Left kidney (tissue), 8 donors: ENCODE measurements around the gene LARP6. TPM values are rescaled to one million over a fixed set of nuclear protein-coding genes. Genes with fewer than 3 reads are reported as not detected.
"Not testable (repeated sequence)": the region's sequence is repeated elsewhere in the genome, so short reads cannot be mapped to it uniquely, and the experiment has no call there.

Source experiments
- DNase-seq: peaks from one replicate; pipeline ENCODE4 v3.0.0-alpha.2; 2013
- long read RNA-seq, 8 donors: transcript quantifications; one replicate each; lab custom pipeline, GENCODE V29; 2026
- polyA plus RNA-seq: library from polyadenylated mRNA; unstranded; fragments of 120-200 nt; gene quantifications from one replicate; pipeline ENCODE4 v1.2.1, GENCODE V29; 2013; ENCODE audit not compliant: insufficient read length

Gene LARP6
- 15.5 TPM for polyA plus RNA-seq
- long read RNA-seq, donor 1, full-length matches to known transcripts = 11 of 11 reads
- long read RNA-seq, donor 1, partial matches to known transcripts = 0 of 11 reads
- long read RNA-seq, donor 1, other reads (novel, unspliced or antisense) = 0 of 11 reads
- long read RNA-seq, donor 2, full-length matches to known transcripts = 13 of 13 reads
- long read RNA-seq, donor 2, partial matches to known transcripts = 0 of 13 reads
- long read RNA-seq, donor 2, other reads (novel, unspliced or antisense) = 0 of 13 reads
- long read RNA-seq, donor 3, full-length matches to known transcripts = 1 of 1 reads
- long read RNA-seq, donor 3, partial matches to known transcripts = 0 of 1 reads
- long read RNA-seq, donor 3, other reads (novel, unspliced or antisense) = 0 of 1 reads
- long read RNA-seq, donor 4 = 0 reads
- long read RNA-seq, donor 5, full-length matches to known transcripts = 11 of 11 reads
- long read RNA-seq, donor 5, partial matches to known transcripts = 0 of 11 reads
- long read RNA-seq, donor 5, other reads (novel, unspliced or antisense) = 0 of 11 reads
- long read RNA-seq, donor 6, full-length matches to known transcripts = 9 of 9 reads
- long read RNA-seq, donor 6, partial matches to known transcripts = 0 of 9 reads
- long read RNA-seq, donor 6, other reads (novel, unspliced or antisense) = 0 of 9 reads
- long read RNA-seq, donor 7, full-length matches to known transcripts = 12 of 12 reads
- long read RNA-seq, donor 7, partial matches to known transcripts = 0 of 12 reads
- long read RNA-seq, donor 7, other reads (novel, unspliced or antisense) = 0 of 12 reads
- long read RNA-seq, donor 8, full-length matches to known transcripts = 5 of 5 reads
- long read RNA-seq, donor 8, partial matches to known transcripts = 0 of 5 reads
- long read RNA-seq, donor 8, other reads (novel, unspliced or antisense) = 0 of 5 reads

DNA sequence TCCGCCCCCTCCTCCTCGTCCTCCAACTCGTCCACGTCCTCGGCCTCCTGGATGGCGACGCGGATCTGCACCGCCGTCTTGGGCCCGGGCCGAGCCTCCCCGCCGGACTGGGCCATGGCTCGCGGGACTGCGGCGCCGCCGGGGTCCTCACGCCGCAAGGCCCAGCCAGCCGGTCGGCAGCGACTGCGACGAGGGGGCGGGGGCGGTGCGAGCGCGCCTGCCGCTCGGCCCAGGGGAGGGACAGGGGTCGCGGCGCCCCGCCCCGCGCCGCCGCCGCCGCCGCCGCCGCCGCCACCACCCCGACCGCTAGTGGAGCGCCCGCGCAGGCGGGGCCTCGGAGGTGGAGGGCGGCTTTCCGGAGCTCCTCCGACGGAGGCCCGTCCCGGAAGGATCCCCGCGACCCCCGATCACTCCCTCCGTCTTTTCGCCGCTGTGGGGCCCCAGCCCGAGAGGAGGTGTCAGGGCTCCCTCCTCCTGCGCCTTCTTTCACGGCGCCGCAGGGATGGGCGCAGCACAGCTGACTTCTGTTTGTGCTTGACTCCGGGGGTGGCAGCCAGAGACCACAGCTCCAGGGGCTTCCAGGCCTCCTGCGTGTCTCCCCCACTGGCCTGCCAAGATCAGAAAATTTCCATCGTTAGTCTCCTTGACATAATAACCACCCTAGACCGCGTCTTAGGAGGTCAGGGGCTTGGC is at the start of gene LARP6:
TSS of gene LARP6 (minus strand) at position 185 of the 693 bp plus-strand sequence. CDS start at position 116, 69 bp downstream.
- DNase-seq = peak; percentile 43

DNA sequence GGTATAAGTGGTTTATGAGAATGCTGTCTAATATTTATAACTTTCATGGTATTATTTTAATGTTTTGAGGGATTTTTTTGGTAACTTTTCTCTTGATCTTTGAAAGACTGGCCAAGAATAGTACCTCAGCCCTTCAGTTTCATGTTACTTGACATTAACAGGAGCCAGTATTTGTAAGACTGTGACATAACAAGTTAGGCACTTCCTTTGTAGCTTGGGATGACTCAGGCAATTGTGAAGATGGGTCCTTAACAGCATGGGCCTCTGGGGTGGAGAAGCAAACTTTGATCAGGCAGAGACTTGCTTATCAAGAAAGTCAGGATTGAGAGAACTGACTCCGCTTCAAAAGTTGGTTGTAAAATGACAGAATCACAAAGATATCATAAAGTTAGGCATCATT is 48.1 kb upstream of the LARP6 start:
- DNase-seq = no peak

DNA sequence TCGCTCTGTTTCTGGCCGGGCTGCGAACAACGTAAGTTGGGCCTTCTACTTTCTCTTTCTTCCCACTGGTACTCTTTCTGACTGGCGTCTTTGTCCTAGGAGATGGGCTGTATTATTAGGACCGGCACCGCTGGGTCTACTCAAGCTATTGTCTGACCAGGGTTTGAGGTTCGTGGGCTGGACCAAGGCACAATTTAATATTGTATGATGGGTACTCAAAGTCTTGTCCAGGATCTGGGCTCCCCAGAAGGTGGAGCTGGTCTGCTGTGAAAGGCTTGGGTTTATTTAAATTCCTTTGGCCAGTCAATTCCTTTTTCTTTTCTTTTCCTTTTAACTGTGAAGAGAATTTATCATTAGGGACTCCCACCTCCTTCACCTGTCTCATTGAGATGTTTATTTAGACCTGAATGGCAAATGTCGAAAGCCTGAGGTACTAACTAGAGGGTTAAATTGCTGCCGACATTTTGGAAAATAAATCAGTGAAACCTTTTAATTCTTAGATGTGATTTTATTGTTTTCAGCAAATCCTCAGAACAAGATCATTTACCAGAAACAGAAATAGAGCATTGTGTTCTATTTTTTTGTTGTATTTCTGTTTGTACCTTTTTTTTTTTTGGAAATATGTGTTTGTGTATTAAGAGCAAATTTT is 39.1 kb upstream of the LARP6 start:
- DNase-seq = peak; percentile 52

DNA sequence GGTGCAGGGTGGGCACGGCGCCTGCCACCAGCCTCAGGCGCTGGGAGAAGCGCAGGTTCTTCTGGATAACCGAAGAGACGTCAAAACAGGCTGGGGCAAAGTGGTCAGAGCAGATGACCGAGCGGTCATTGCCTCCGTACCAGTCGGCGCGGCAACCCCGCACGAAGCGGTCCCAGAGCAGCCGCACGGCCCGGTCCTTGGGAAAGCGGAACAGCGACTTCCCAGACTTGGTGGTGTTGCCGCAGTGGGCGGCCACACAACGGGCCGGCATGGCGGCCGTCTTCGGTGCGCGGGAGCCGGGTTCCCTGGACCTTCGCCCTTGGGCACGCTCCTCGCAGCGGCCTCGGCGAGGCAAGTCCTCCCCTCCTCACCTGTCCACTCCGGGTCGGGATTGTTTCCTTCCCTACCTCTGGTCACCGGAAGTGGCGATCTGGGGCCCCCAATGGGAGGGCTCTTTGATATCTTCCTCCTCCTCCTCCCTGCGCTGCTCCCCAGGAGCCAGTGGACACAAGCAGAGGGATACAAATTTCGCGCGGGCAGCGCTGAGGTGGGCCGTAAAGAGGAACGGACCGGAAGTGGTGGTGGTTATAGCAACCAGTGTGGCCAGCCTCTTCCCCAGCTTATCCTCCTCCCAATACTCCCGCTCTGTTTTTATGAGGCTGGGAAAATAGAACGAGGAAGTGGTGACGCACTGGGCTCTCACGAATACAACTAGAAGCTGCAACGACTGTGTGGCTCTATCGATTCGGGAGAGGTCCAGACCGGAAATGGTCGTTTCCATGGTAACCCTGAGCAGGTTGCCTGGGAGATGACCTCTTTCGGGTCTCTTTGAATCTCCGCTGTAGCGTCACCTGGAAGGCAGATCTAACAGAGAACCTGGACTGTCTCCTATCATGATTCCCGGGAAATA is 38.3 kb upstream of the LARP6 start, which contains the start of the genes LRRC49 and THAP10:
TSS of gene LRRC49 (plus strand) at position 825 of the 910 bp plus-strand sequence. CDS start at position 894, 69 bp downstream.
TSS of gene THAP10 (minus strand) at position 432 of the 910 bp plus-strand sequence. CDS start at position 271, 161 bp downstream.
- DNase-seq = peak; percentile 92

DNA sequence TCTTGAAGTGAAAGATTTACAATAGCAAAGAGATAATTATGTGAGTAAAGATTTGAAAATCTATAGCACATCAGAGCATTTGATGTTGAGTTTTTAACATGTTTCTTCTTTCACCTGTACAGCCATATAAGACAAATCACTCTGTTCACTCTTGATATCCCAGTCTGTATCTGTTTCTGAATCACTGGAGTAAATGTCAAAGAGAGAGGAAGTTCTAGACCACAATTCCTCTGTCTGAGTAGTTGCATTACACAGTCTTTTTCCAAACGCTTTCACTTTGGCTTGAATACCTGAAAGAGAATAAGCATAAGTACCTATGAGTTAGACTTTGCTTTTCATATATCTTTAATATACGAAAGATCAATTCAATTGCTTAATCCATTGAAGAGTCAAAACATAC is 28.4 kb upstream of the LARP6 start:
- DNase-seq = no peak

DNA sequence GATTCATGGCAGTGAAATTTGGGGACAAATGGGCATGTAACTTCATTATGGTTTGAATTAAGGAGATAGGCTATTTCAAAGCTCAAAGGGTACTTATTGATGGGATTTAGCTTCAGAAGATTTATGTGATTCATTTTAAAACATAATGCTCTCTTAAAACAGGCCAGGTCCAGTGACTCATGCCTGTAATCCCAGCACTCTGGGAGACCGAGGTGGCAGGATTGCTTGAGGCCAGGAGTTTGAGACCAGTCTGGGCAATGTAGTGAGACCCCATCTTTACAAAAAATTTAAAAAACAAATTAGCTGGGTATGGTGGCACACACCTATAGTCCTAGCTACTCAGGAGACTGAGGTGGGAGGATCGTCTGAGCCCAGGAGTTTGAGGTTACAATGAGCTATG is 26.8 kb upstream of the LARP6 start:
- DNase-seq = no peak

DNA sequence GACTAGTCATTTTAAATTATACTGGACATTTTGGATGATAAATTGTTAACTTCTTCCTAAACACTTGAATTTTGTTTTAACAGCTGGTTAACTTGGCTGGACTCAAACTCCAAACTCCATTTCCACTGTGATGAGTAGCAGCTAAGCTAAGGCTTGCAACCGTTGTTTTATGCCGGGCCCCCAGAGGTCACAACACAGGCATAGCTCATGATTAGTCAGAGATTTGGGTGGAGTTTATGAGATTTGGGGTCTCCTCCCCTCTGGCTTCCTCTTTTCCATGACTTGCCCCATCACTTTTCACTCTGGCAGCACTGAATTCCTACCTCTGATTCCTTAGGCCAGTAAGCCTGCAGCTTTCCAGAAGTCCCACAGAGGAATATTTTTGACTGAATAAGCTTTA is 25.4 kb upstream of the LARP6 start:
- no peak for DNase-seq

DNA sequence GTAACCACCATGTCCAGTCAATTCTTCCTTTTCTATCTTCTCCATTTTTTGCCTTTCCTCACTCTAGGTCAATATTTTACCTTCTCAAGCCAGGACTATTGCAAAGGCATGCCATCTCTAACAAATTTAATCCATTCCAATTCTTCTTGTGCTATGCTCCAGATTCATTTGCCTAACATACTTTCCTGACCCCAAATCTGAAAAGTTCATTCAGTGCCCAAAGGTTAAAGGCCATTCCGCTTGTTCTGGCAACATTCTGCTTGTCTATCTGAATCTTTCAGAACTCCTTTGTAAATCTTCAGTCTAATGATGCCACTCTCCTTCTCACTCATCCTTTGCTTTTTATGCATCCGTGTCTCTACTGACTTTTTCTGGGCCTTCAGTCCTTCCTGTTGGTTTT is 22.7 kb upstream of the LARP6 start:
- no peak for DNase-seq

DNA sequence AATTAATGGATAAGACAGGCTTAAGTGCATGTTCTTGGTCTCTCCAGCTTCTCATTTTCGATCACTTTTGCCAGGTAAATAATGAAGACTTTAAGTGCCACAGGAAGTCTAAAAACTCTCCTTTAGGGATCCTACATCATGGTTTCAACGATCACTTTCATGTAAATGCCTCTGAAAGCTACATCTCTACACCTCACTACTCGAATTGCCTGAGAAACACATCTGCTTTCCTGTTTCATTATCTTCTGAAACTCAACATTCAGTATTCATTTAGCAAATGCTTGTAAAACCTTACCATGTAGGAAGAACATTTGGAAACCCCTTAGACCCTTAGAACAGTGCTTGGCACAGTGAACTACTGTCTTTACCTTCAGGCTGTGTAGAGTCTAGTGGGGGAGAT is 22.1 kb upstream of the LARP6 start:
- no peak for DNase-seq

DNA sequence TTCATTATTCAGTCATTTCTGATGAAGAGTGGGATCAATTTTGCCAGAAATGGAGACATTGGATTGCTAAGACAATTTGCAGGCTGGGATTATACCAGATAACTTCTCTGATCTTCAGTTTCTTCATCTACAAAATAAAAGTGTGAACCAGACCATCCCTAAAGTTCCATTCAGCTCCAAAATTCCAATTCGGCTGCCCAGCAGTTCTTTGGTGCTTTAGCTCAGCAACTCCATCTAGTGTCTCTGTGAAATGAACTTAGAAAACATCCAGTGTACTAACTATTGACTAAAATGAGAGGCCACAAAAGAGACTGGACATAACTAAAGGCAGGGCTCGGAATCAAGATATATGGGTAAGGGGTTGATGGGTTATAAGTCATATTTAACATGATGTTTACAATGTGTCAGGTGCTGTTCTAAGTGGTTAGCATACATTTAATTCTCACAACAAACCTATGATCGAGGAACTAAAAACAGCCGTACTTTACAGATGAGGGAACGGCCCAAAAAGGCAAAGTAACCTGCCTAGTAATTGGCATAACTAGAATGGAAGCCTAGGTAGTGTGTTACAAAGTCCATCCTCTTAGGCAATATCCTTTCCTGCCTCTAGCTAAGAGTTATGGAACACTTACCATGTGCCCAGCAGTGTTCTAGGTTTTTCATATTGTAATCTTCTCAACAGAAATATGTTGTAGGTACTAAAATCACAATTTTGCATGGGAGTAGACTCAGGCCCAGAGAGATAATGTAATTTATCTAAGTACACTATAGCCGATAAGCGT is 21.2 kb upstream of the LARP6 start:
- DNase-seq = no peak

DNA sequence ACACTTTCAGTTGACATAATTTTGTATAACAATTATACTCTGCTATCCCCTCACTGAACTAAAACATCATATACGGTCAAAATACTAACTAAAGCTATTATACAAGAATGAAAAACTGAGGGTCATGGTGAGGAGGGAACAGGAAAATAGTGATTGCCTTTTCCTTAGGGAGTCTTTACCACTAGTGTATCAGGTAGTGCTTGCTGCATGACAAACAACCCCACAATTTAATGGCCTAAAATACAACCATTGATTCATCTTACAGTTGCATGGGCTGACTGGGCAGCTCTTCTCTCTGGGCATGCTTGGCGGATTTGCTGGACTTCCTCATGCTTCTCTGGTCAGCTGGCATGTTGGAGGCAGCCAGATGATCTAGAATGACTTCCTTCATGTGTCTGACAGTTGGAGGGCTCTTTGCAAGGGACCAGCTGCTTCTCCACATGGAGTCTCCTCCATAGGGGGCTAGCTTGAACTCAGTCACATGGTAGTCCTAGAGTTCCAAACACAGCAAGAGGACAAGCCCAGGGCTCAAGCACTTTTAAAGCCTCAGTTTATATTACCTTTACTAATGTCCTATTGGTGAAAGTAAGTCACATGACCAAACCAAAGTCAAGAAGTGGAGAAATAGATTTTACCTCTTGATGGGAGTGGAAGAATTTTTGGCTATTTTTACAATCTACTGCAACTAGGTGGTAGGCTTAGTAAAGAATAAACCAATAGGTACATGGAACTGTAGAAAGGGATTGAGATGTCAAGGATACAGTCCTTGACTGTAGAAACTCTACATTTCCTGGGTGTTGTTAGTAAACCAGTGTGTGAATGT is 19.5 kb upstream of the LARP6 start:
- DNase-seq = no peak

DNA sequence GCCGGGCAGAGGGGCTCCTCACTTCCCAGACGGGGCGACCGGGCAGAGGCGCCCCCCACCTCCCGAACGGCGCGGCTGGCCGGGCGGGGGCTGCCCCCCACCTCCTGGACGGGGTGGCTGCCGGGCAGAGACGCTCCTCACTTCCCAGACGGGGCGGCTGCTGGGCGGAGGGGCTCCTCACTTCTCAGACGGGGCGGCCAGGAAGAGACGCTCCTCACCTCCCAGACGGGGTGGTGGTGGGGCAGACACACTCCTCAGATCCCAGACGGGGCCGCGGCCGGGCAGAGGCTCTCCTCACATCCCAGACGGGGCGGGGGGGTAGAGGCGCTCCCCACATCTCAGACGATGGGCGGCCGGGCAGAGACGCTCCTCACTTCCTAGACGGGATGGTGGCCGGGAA is 17.5 kb upstream of the LARP6 start:
- DNase-seq = not testable (repeated sequence)

DNA sequence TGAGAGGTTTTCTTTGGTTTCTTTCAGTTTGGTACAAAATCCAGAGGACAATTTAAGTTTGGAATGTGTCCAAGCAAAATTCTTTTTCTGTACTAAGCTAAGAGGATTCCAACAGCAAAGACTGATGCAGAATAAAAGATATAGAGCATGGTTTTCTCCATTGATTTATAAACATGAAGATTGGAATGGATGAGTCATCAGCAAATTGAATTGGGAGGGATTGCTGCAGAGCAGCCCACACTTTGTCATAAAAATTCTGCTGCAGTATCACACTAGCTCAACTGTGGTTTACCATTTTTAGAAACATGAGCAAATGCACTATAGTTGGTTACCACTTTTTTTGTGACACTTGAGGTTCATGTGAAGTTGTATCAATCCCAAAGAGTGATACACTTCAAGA is 16.1 kb upstream of the LARP6 start:
- no peak for DNase-seq

DNA sequence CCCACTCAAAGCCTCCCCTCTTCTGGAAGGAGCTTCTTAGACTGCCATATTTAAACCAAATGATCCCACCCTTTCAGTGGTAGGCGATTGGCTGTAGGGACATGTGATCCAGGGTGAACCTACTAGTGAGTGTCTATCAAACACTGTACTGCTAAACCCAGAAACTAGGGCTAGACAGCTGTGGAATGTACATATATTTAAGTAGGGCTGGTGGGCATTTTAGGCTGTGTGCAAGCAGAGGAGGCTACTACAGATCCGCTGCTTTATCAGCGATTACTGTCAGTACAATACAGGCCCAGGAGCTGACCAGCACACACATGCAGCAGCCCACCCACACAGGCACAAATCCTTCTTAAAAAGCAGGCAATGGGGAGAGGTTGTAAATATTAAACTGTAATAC is 15.4 kb upstream of the LARP6 start:
- no peak for DNase-seq

DNA sequence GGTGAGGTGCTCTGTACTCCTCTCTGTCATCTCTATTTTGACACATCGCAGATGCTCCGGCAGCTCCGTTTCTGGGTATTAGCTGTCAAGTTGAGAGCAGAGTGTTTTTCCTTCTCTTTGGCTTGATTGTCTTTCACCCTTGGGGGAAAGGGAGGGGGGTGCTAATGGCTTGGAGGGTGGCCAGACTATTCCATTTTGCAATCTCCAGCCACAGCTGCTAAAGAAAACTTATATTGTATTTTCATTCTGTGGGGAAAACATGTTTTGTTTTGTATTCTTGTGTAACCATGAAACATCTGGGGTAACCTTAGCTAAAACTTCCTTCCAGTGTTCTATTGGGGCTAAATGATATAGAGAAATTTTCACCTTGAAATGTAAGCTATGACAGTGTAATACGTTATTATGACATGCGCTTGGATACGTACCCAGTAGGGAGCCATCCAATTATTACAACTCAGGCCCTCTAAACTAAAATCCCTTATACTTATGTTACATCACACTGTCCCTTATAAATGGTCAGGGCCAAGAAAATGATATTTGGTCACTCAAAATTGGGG is 14.0 kb upstream of the LARP6 start:
- DNase-seq = no peak

DNA sequence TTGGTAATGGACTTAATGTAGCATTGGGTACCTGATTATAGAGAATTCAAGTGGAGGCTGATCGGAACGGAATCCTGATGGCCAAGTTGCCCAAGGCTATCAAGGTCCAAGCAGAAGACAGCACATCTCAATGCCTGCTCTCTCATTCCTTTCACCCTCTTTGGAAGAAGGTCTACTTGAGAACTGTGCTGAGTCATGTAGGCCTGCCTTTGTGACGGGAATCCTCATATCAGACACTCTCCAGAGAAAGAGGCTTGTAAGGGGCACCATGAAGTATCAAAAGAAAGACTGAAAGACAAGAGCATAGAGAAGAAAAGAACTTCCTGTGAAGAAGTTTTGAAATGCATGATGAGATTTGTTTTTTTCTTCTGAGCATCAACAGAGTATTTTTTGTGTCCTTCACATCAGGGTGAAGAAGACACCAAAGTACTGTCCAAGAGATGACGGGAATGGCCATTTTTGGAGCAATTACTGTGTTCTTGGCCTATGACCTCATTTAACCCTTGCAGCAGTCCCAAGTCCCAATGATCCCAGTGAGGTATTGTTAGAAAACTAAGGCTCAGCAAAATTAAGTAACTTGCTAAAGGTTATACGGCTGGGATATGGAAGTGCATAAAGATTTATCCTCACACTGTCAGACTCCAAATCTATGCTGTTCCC is 13.2 kb upstream of the LARP6 start:
- DNase-seq = no peak

DNA sequence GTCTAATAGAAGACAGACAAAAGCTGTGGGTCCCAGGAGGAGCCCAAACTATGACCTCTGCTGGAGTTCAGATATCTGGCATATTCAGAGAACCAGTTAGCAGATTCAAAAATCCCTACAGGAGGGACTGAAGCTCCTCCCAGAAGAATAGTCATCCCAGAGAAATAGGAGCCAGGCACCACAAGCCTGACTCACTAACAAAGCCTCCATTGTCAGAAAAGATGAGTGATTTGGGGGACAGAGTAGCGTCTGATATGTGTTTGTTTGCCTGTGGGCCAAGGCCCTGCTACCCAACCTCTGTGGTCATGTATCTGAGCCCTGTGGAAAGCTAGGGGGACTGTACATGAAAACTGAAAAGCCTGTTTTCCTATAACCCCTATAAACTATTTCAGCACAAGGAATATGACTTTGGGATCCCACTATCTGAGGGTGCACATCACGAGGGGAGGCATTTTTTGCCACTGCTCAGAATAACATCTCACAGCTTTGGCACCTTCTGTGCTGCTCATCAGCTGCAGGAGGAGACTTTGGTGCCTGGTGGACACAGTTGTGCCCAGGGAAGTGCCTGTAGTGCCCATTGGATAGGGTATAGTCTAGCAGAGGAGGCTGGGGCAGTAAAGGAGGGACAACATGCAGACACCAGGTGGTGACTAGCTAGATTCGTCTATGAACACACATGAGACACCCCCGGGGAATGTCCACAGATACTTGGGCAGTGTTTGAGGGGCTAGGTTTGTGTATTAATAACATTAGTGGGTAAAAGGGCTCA is 9.7 kb upstream of the LARP6 start:
- DNase-seq = no peak
